Fibroblast of villous mesenchyme (primary cell): ENCODE results near the gene SMAD7. TPM values are rescaled to one million over a fixed set of nuclear protein-coding genes. Genes with fewer than 3 reads are reported as not detected.

Experiments
- DNase-seq: peaks from one replicate; pipeline ENCODE4 v3.0.0-alpha.2; 2010; ENCODE audit warnings: low read depth
- H3K4me3 ChIP-seq: 2 replicates; pipeline ENCODE4 v1.5.1; 2011; ENCODE audit warnings: low read depth, mild to moderate bottlenecking, low read length
- CTCF ChIP-seq: IDR thresholded peaks from 2 replicates; pipeline ENCODE4 v1.5.1; 2012; ENCODE audit warnings: low read depth, mild to moderate bottlenecking, low read length; ENCODE audit not compliant: insufficient read depth
- total RNA-seq: library from RNA; depleted of rRNA; stranded (reverse); fragments of >200 nt; gene quantifications from 2 replicates; pipeline ENCODE4 v1.2.3, GENCODE V29; 2012

SMAD7 gene
- total RNA-seq, 1 donor, result 28.9 TPM

DNA sequence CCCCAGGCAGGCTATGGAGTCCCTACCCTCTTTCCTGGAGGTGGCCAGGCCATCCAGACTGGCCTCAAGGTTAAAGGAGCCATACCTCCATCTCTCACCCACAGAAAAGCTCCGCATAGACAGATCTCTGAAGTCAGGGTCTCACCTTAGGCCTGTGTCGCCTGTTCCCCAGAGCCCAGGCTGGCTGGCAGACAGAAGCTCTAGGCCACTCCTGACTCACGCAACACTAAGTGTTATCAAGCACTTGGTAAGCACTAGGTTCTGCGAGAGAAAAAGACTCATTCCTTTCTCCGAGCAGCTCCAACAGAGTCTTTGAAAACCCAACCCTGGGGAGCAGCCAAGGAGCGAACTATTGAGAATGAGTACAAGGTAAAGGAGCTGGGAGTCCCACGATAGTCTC lies 6.1 kb downstream of the SMAD7 start:
- TF ChIP-seq CTCF, result no peak
- H3K4me3 ChIP-seq, result no peak overlapping the region
- DNase-seq, result no peak

GRCh38 chr18:48943736-48944527 lies 6.8 kb downstream of the SMAD7 start:
- no peak overlapping the region for H3K4me3 ChIP-seq
- DNase-seq, result no peak
- no peak for TF ChIP-seq CTCF

GRCh38 chr18:48943333-48943732 lies 7.4 kb downstream of the SMAD7 start:
- no peak for DNase-seq
- no peak for TF ChIP-seq CTCF
- H3K4me3 ChIP-seq, result no peak overlapping the region

- peak overlapping the region; percentile 25 for H3K4me3 ChIP-seq
- DNase-seq, result peak; percentile 94
- TF ChIP-seq CTCF, result no peak
These were observed 8.1 kb downstream of the SMAD7 start for GRCh38 chr18:48942554-48943261.

- no peak for TF ChIP-seq CTCF
- no peak for DNase-seq
- H3K4me3 ChIP-seq, result peak overlapping the region; percentile 12
These were observed 8.7 kb downstream of the SMAD7 start for GRCh38 chr18:48942086-48942485.

- no peak for TF ChIP-seq CTCF
- no peak for DNase-seq
- peak overlapping the region; percentile 12 for H3K4me3 ChIP-seq
These were observed 9.1 kb downstream of the SMAD7 start for GRCh38 chr18:48941672-48942071.
